Measurements from ENCODE around the gene CORO6.

The CORO6 gene

DNA sequence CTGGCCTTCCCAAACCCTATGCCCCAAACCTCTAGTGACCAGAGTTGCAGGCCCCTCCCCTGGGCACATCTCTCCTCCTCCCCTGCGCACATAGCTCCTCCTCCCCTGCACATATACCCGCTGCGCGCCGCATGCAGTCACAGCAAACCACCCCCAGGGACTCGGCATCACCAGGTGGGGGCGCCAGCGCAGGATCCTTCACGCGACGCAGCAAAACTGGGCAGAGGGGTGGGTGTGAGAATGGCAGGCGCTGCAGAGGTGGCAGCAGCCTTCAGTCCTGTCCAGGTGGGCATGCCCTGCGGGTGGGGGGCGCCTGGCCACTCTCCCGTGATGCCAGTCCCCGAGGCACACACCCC is 5.6 kb downstream of the CORO6 start:
- H3K4me3 ChIP-seq (ENCODE audit: insufficient read length, low read depth): no peak overlapping the region
- DNase-seq (ENCODE audit: low read depth, low spot score): no peak
- no peak for TF ChIP-seq SUZ12 (IDR thresholded peaks at IDR 0.05; ENCODE audit: extremely low read depth, insufficient read depth, insufficient read length)
- TF ChIP-seq ZNF274 (IDR thresholded peaks at IDR 0.05; ENCODE audit: low read depth, low read length): no peak
- TF ChIP-seq YY1 (IDR thresholded peaks at IDR 0.05; ENCODE audit: insufficient read depth, insufficient read length): no peak
- peaks cover 26% of the 10 kb centered on the region for H3K4me1 ChIP-seq (ENCODE audit: insufficient read depth, insufficient read length)
- H3K27me3 ChIP-seq (ENCODE audit: insufficient read depth, insufficient read length): peaks cover 64% of the 10 kb centered on the region
- peaks cover 15% of the 10 kb centered on the region; the same call in 1 of the 2 replicates for H3K9me3 ChIP-seq (ENCODE audit: insufficient read depth, low read length)
- H3K9ac ChIP-seq (ENCODE audit: insufficient read length, low read depth): no peak overlapping the region
- no peaks in the 10 kb centered on the region for H3K36me3 ChIP-seq (ENCODE audit: insufficient read depth, insufficient read length, low read length)

DNA sequence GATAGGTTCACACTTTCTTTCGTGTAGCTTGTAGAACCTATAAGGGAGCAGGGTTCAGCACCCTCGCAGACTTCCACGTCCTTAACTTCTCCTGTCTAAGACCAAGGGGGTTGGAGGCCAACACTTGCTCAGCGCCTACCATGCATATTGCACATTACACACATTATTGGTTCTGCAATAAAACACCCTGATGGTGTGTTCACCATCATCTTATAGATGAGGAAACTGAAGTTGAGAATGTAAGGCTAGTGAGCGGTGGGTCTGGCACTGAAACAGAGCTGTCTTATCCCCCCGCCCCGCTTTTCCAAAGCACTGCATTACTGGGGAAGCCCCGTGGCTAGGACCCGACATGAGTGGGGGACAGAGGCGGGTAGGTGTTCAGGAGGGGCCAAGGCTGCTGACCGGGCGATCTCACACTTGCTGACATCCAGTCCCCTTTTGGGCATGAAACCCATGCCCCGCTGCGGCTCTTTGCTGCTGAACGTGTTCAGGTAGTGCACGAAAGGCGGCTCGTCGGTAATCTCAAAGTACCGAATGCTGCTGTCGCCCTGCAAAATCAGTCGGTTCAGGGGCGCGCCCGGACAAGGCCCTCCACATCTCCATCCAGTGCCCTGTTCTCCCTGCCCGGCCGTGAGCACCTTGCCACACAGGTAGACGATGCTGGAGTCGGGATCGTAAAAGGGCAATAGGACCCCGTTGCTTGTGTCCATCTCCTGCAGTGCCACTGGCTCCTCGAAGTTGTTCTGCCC is 6.2 kb downstream of the CORO6 start:
- Histone ChIP-seq H3K4me3 (ENCODE audit: insufficient read length, low read depth) (peak overlapping the region; percentile 29), H3K4me1 (ENCODE audit: insufficient read depth, insufficient read length) (peaks cover 26% of the 10 kb centered on the region), H3K9ac (ENCODE audit: insufficient read length, low read depth) (peak overlapping the region; percentile 44), H3K27me3 (ENCODE audit: insufficient read depth, insufficient read length) (peaks cover 58% of the 10 kb centered on the region), H3K36me3 (ENCODE audit: insufficient read depth, insufficient read length, low read length) (no peaks in the 10 kb centered on the region), H3K9me3 (ENCODE audit: insufficient read depth, low read length) (peaks cover 18% of the 10 kb centered on the region; the same call in 1 of the 2 replicates)
- TF ChIP-seq SUZ12 (IDR thresholded peaks at IDR 0.05; ENCODE audit: extremely low read depth, insufficient read depth, insufficient read length) (no peak), ZNF274 (IDR thresholded peaks at IDR 0.05; ENCODE audit: low read depth, low read length) (no peak), YY1 (IDR thresholded peaks at IDR 0.05; ENCODE audit: insufficient read depth, insufficient read length) (no peak)
- DNase-seq (ENCODE audit: low read depth, low spot score): no peak

GRCh38 chr17:29615492-29616299 is 7.0 kb downstream of the CORO6 start:
- peaks cover 50% of the 10 kb centered on the region for H3K27me3 ChIP-seq (ENCODE audit: insufficient read depth, insufficient read length)

DNA sequence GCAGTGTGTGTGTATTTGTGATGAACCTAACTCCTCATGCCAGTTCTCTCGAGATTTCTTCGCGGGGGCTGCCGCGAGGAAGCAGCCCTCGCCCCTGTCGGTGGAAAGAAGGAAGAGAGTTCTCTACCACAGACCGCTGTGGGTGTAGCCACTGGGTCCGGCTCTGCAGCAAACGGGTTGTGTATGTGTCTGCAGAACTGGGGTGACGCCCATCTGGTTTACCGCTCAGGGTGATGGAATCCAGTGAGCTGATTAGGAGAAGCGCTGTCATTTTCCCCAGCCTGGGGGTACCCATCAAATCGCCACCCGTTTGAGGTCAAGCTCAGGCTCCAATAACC is 7.7 kb downstream of the CORO6 start:
- no peaks in the 10 kb centered on the region for H3K36me3 ChIP-seq (ENCODE audit: insufficient read depth, insufficient read length, low read length)
- H3K27me3 ChIP-seq (ENCODE audit: insufficient read depth, insufficient read length): peaks cover 50% of the 10 kb centered on the region
- H3K9me3 ChIP-seq (ENCODE audit: insufficient read depth, low read length): peaks cover 18% of the 10 kb centered on the region; the same call in 1 of the 2 replicates
- H3K9ac ChIP-seq (ENCODE audit: insufficient read length, low read depth): no peak overlapping the region
- TF ChIP-seq YY1 (IDR thresholded peaks at IDR 0.05; ENCODE audit: insufficient read depth, insufficient read length) (no peak), ZNF274 (IDR thresholded peaks at IDR 0.05; ENCODE audit: low read depth, low read length) (no peak), SUZ12 (IDR thresholded peaks at IDR 0.05; ENCODE audit: extremely low read depth, insufficient read depth, insufficient read length) (no peak)
- DNase-seq (ENCODE audit: low read depth, low spot score): no peak
- H3K4me1 ChIP-seq (ENCODE audit: insufficient read depth, insufficient read length): peaks cover 22% of the 10 kb centered on the region
- H3K4me3 ChIP-seq (ENCODE audit: insufficient read length, low read depth): peak overlapping the region; percentile 1

More at GRCh38 chr17:29615492-29616299, 7.0 kb downstream of the CORO6 start:
- no peak for TF ChIP-seq YY1 (IDR thresholded peaks at IDR 0.05; ENCODE audit: insufficient read depth, insufficient read length)
- TF ChIP-seq ZNF274 (IDR thresholded peaks at IDR 0.05; ENCODE audit: low read depth, low read length): no peak
- no peak for TF ChIP-seq SUZ12 (IDR thresholded peaks at IDR 0.05; ENCODE audit: extremely low read depth, insufficient read depth, insufficient read length)
- Histone ChIP-seq H3K9me3 (ENCODE audit: insufficient read depth, low read length) (peaks cover 18% of the 10 kb centered on the region; the same call in 1 of the 2 replicates), H3K4me3 (ENCODE audit: insufficient read length, low read depth) (peak overlapping the region; percentile 29), H3K4me1 (ENCODE audit: insufficient read depth, insufficient read length) (peaks cover 22% of the 10 kb centered on the region), H3K9ac (ENCODE audit: insufficient read length, low read depth) (peak overlapping the region; percentile 44), H3K36me3 (ENCODE audit: insufficient read depth, insufficient read length, low read length) (no peaks in the 10 kb centered on the region)
- peak; percentile 55 for DNase-seq (ENCODE audit: low read depth, low spot score)

- H3K4me1 ChIP-seq (ENCODE audit: insufficient read depth, insufficient read length): peaks cover 21% of the 10 kb centered on the region
- peaks cover 18% of the 10 kb centered on the region; the same call in 1 of the 2 replicates for H3K9me3 ChIP-seq (ENCODE audit: insufficient read depth, low read length)
- no peak for DNase-seq (ENCODE audit: low read depth, low spot score)
- H3K4me3 ChIP-seq (ENCODE audit: insufficient read length, low read depth): no peak overlapping the region
- H3K9ac ChIP-seq (ENCODE audit: insufficient read length, low read depth): no peak overlapping the region
- TF ChIP-seq SUZ12 (IDR thresholded peaks at IDR 0.05; ENCODE audit: extremely low read depth, insufficient read depth, insufficient read length): no peak
- TF ChIP-seq YY1 (IDR thresholded peaks at IDR 0.05; ENCODE audit: insufficient read depth, insufficient read length): no peak
- TF ChIP-seq ZNF274 (IDR thresholded peaks at IDR 0.05; ENCODE audit: low read depth, low read length): no peak
- peaks cover 48% of the 10 kb centered on the region for H3K27me3 ChIP-seq (ENCODE audit: insufficient read depth, insufficient read length)
- no peaks in the 10 kb centered on the region for H3K36me3 ChIP-seq (ENCODE audit: insufficient read depth, insufficient read length, low read length)
Measured at GRCh38 chr17:29614349-29615047, 8.2 kb downstream of the CORO6 start.

GRCh38 chr17:29613856-29614255 is 8.9 kb downstream of the CORO6 start:
- no peak for DNase-seq (ENCODE audit: low read depth, low spot score)
- peaks cover 44% of the 10 kb centered on the region for H3K27me3 ChIP-seq (ENCODE audit: insufficient read depth, insufficient read length)
- peaks cover 14% of the 10 kb centered on the region for H3K4me1 ChIP-seq (ENCODE audit: insufficient read depth, insufficient read length)
- H3K36me3 ChIP-seq (ENCODE audit: insufficient read depth, insufficient read length, low read length): no peaks in the 10 kb centered on the region
- H3K4me3 ChIP-seq (ENCODE audit: insufficient read length, low read depth): no peak overlapping the region
- TF ChIP-seq SUZ12 (IDR thresholded peaks at IDR 0.05; ENCODE audit: extremely low read depth, insufficient read depth, insufficient read length) (no peak), ZNF274 (IDR thresholded peaks at IDR 0.05; ENCODE audit: low read depth, low read length) (no peak), YY1 (IDR thresholded peaks at IDR 0.05; ENCODE audit: insufficient read depth, insufficient read length) (no peak)
- H3K9me3 ChIP-seq (ENCODE audit: insufficient read depth, low read length): peaks cover 18% of the 10 kb centered on the region; the same call in 1 of the 2 replicates
- peak overlapping the region; percentile 63 for H3K9ac ChIP-seq (ENCODE audit: insufficient read length, low read depth)

Measured in NT2/D1 (cell line).